BE2C (cell line): ENCODE results near the gene KLKB1.

ENCODE experiments used
- DNase-seq: peaks from one replicate; pipeline ENCODE4 v3.0.0-alpha.2; 2020
- H3K27me3 ChIP-seq: fragments of 250-450 bp; sonication (Bioruptor Pico); 2 replicates; pipeline ENCODE4 v1.5.1; 2020; ENCODE audit warnings: mild to moderate bottlenecking
- H3K36me3 ChIP-seq: fragments of 250-450 bp; sonication (Bioruptor Pico); 2 replicates; pipeline ENCODE4 v1.5.1; 2020; ENCODE audit warnings: mild to moderate bottlenecking
- H3K4me1 ChIP-seq: fragments of 250-450 bp; sonication (Bioruptor Pico); 2 replicates; pipeline ENCODE4 v1.5.1; 2020
- H3K4me3 ChIP-seq: 2 replicates; pipeline ENCODE4 v1.5.1; 2011; ENCODE audit warnings: low read depth, low read length
- H3K9me3 ChIP-seq: fragments of 250-450 bp; sonication (Bioruptor Pico); 2 replicates; pipeline ENCODE4 v1.5.1; 2020
- TF ChIP-seq, protein P1 (sequence below): IDR thresholded peaks from 2 replicates; pipeline ENCODE4 v1.5.1; 2012; ENCODE audit warnings: mild to moderate bottlenecking, low read depth, low read length

The KLKB1 gene

DNA sequence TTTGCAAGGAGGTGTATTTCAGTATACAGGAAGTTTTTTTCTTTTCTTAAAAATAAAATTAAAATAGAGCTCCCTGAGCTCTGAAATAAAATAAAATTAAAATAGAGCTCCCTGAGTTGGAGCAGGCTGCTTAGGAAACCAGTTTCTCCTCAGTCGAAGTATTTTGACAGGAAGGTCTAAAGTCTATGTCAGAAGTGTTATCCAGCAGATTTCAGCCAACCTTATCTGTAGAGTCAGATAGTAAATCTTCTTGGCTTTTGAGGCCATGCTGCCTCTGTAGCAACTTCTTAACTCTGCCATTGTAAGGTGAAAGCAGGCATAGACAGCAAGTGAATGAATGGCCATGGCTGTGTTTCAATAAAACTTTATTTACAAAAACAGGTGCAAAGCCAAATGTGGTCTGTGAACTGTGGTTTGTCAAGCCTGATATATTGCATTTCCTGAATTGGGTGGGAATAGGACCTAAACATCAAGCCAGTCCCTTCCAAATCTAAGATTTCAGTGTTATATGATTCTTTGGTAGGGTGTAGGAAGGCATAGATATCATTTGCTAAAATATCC, 9.5 kb upstream of the KLKB1 start:
- DNase-seq = no peak
- H3K4me1 ChIP-seq = no peaks in the 10 kb centered on the region

DNA sequence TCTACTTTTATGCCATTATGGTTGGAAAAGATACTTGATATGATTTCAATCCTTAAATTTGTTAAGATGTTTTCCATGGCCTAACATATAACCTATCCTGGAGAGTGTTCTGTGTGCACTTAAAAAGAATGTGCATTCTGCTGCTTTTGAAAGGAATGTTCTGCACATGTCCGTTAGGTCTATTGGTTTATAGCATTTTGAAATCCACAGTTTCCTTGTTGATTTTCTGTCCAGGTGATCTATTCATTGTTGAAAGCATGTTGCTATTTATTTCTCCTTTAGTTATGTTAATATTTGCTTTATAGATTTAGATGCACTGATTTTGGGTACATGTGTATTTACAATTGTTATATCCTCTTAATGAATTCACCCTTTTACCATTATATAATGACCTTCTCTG, 5.7 kb upstream of the KLKB1 start:
- Histone ChIP-seq H3K36me3 (no peaks in the 10 kb centered on the region), H3K4me1 (no peaks in the 10 kb centered on the region), H3K27me3 (no peaks in the 10 kb centered on the region), H3K4me3 (no peak overlapping the region), H3K9me3 (no peaks in the 10 kb centered on the region)
- no peak for DNase-seq
- TF ChIP-seq, protein P1, sequence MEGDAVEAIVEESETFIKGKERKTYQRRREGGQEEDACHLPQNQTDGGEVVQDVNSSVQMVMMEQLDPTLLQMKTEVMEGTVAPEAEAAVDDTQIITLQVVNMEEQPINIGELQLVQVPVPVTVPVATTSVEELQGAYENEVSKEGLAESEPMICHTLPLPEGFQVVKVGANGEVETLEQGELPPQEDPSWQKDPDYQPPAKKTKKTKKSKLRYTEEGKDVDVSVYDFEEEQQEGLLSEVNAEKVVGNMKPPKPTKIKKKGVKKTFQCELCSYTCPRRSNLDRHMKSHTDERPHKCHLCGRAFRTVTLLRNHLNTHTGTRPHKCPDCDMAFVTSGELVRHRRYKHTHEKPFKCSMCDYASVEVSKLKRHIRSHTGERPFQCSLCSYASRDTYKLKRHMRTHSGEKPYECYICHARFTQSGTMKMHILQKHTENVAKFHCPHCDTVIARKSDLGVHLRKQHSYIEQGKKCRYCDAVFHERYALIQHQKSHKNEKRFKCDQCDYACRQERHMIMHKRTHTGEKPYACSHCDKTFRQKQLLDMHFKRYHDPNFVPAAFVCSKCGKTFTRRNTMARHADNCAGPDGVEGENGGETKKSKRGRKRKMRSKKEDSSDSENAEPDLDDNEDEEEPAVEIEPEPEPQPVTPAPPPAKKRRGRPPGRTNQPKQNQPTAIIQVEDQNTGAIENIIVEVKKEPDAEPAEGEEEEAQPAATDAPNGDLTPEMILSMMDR = no peak

More for the DNA sequence above, 9.5 kb upstream of the KLKB1 start:
- Histone ChIP-seq H3K36me3 (no peaks in the 10 kb centered on the region), H3K27me3 (no peaks in the 10 kb centered on the region), H3K9me3 (no peaks in the 10 kb centered on the region), H3K4me3 (no peak overlapping the region)
- TF ChIP-seq, protein P1 = no peak

DNA sequence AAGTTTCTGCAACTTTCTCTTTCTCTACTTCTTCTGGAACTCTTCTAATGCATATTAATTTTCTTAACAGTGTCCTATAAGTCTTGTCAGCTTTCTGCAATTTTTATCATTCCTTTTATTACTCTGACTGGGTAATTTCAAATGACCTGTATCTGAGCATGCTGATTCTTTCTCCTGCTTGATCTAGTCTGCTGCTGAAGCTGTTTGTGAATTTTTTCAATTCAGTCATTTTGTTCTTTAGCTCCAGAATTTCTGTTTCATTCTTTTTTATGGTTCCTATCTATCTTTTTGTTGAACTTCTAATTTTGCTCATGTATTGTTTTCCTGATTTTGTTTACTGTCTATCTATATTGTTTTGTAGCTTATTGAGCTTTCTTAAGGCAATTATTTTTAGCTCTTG, 1.5 kb upstream of the KLKB1 start:
- no peaks in the 10 kb centered on the region for H3K9me3 ChIP-seq
- TF ChIP-seq, protein P1 = no peak
- no peak for DNase-seq
- H3K27me3 ChIP-seq = no peaks in the 10 kb centered on the region
- H3K4me3 ChIP-seq = no peak overlapping the region
- no peaks in the 10 kb centered on the region for H3K4me1 ChIP-seq
- H3K36me3 ChIP-seq = no peaks in the 10 kb centered on the region

- TF ChIP-seq, protein P1 = no peak
- no peaks in the 10 kb centered on the region for H3K9me3 ChIP-seq
- H3K4me3 ChIP-seq = no peak overlapping the region
- no peaks in the 10 kb centered on the region for H3K27me3 ChIP-seq
- no peak for DNase-seq
- H3K36me3 ChIP-seq = no peaks in the 10 kb centered on the region
- no peaks in the 10 kb centered on the region for H3K4me1 ChIP-seq
These were observed 652 bp upstream of the KLKB1 start for GRCh38 chr4:186226521-186227189.

DNA sequence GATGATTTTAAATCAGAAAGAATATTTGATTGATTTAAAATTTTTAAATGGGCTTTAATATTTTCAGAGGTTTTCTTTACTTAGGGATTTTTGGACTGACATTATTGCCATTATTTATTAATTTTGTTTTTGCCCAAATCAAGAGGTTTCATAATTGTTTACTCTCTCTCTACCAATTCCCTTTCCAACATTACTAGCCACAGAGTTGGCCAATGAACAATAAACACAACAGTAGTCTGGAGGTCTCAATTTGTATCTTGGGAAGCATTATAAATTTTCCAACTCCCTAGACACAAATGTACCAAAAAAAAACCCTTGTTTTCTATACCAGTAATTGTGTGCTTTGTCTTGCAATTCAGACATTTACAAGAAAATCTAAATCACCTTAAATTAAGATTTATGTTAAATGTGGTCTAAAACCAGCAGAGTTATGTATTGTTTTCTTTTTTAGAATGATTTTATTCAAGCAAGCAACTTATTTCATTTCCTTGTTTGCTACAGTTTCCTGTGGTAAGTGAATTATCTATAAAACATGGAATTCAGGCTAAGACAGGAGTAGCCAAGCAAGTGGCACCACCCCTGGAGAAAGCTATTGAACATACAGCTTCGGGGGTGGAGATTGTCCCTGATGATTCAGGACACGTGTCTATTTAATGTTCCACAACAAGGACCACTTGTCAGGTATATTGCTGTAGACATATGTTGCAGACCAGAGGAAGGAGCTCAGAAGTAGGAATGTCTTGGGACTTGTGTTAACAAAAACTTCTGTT, 622 bp downstream of the KLKB1 start:
- TF ChIP-seq, protein P1 = no peak
- no peak for DNase-seq
- Histone ChIP-seq H3K9me3 (no peaks in the 10 kb centered on the region), H3K4me3 (no peak overlapping the region), H3K4me1 (no peaks in the 10 kb centered on the region), H3K27me3 (no peaks in the 10 kb centered on the region), H3K36me3 (no peaks in the 10 kb centered on the region)

GRCh38 chr4:186228514-186228894, 1.2 kb downstream of the KLKB1 start:
- H3K9me3 ChIP-seq = no peaks in the 10 kb centered on the region
- TF ChIP-seq, protein P1 = no peak

More at GRCh38 chr4:186228514-186228894, 1.2 kb downstream of the KLKB1 start:
- no peak for DNase-seq
- no peaks in the 10 kb centered on the region for H3K36me3 ChIP-seq
- H3K4me3 ChIP-seq = no peak overlapping the region
- no peaks in the 10 kb centered on the region for H3K4me1 ChIP-seq
- H3K27me3 ChIP-seq = no peaks in the 10 kb centered on the region
